ENCODE results near the gene PTPN5. TPM values are rescaled to one million over a fixed set of nuclear protein-coding genes. Genes with fewer than 3 reads are reported as not detected.

PTPN5 gene
- total RNA-seq, 1 donor from 2014 or later: 1.7 TPM

DNA sequence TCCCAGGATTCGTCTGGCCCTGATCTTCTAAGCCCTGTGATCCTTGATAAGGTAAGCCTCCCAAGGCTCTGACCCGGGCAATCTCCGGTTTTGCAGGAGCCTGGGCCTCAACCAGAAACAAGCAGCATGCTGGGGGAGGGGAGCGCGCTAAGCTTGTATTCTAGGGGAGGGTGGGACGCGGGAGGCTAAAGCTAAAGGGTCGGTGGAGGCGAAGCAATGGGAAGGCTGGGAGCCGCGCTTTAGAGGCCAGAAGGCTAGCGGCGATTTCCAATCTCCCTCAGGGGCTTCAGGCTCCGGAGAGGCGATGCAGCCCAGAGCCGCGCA, 753 bp downstream of the PTPN5 start:
- H3K4me3 Mint-ChIP-seq: peak overlapping the region; percentile 64
- DNase-seq (ENCODE audit: extremely low spot score, unreplicated experiment): no peak
- H3K27ac Mint-ChIP-seq: no peak overlapping the region
- TF ChIP-seq, protein P1, sequence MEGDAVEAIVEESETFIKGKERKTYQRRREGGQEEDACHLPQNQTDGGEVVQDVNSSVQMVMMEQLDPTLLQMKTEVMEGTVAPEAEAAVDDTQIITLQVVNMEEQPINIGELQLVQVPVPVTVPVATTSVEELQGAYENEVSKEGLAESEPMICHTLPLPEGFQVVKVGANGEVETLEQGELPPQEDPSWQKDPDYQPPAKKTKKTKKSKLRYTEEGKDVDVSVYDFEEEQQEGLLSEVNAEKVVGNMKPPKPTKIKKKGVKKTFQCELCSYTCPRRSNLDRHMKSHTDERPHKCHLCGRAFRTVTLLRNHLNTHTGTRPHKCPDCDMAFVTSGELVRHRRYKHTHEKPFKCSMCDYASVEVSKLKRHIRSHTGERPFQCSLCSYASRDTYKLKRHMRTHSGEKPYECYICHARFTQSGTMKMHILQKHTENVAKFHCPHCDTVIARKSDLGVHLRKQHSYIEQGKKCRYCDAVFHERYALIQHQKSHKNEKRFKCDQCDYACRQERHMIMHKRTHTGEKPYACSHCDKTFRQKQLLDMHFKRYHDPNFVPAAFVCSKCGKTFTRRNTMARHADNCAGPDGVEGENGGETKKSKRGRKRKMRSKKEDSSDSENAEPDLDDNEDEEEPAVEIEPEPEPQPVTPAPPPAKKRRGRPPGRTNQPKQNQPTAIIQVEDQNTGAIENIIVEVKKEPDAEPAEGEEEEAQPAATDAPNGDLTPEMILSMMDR (conservative IDR thresholded peaks at IDR 0.05): no peak
- peaks cover 88% of the 10 kb centered on the region for H3K27me3 Mint-ChIP-seq
- H3K36me3 Mint-ChIP-seq: no peaks in the 10 kb centered on the region
- H3K4me1 Mint-ChIP-seq (ENCODE audit: unreplicated experiment): peaks cover 5% of the 10 kb centered on the region
- no peaks in the 10 kb centered on the region for H3K9me3 Mint-ChIP-seq

DNA sequence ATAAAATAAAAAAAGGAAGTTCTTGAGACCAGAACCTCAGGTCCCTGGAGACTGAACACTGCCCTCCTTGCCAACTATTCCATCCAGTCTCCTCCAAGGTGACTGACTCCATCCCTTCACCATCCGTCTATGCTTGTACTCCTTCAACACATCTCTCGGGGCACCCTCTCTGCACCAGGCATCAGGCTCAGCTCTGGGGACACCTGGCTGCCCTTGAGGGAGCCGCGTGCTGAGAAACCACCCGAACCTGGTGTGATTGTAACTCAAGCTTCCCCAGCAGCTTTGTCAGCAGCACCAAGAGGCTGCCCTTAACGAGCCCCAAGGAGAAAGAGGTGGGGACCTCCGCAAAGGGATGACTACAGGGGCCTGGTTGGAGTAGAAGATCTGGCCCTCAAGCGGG, 1.7 kb downstream of the PTPN5 start:
- Mint-ChIP-seq H3K4me1 (ENCODE audit: unreplicated experiment) (peaks cover 5% of the 10 kb centered on the region), H3K27me3 (peaks cover 80% of the 10 kb centered on the region), H3K27ac (no peak overlapping the region), H3K9me3 (no peaks in the 10 kb centered on the region), H3K36me3 (no peaks in the 10 kb centered on the region), H3K4me3 (peak overlapping the region; percentile 64)
- TF ChIP-seq, protein P1 (conservative IDR thresholded peaks at IDR 0.05): no peak
- no peak for DNase-seq (ENCODE audit: extremely low spot score, unreplicated experiment)

DNA sequence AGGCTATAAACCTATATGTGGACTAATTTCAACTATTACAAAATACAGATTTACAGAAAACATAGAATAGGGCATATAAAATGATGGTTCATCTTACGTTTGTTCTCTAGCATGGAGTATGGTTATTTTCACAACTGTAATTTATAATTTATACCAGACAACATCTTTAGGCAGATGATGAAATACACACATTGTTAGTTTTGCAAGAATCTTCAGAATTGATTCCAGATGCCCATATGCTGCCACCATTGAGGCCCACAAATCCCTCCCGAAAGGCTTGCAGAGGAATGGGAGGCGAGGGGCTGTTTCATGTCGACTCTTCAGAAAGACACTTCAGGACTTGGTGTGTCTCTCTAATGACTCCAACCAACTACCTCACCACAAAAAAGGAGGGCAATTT, 6.2 kb downstream of the PTPN5 start:
- peaks cover 52% of the 10 kb centered on the region for H3K27me3 Mint-ChIP-seq
- no peaks in the 10 kb centered on the region for H3K9me3 Mint-ChIP-seq
- H3K27ac Mint-ChIP-seq: no peak overlapping the region
- no peaks in the 10 kb centered on the region for H3K36me3 Mint-ChIP-seq
- no peak overlapping the region for H3K4me3 Mint-ChIP-seq
- no peaks in the 10 kb centered on the region for H3K4me1 Mint-ChIP-seq (ENCODE audit: unreplicated experiment)
- no peak for DNase-seq (ENCODE audit: extremely low spot score, unreplicated experiment)
- TF ChIP-seq, protein P1 (conservative IDR thresholded peaks at IDR 0.05): no peak

DNA sequence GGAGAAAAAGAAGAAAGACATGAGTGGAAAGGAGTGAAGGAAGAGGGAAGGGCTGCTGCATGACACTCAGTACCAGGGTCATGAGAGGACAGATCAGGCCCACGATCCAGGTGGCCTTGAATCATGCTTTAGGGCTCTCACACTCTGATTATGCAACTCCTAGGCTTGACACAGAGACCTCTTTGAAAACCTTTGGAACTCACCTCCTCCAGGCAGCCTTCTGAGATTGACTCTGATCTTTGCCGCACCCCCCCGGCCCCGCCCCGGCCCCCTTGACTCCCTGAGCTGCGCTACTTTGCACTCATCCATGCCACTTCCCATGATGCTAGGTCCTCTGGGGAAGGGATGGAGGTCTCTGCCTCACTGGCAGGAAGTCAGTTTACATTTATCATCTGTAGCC, 10.7 kb downstream of the PTPN5 start:
- Mint-ChIP-seq H3K4me3 (no peak overlapping the region), H3K27me3 (peaks cover 17% of the 10 kb centered on the region), H3K4me1 (ENCODE audit: unreplicated experiment) (no peaks in the 10 kb centered on the region), H3K27ac (no peak overlapping the region), H3K9me3 (no peaks in the 10 kb centered on the region), H3K36me3 (no peaks in the 10 kb centered on the region)
- DNase-seq (ENCODE audit: extremely low spot score, unreplicated experiment): no peak
- TF ChIP-seq, protein P1 (conservative IDR thresholded peaks at IDR 0.05): no peak

DNA sequence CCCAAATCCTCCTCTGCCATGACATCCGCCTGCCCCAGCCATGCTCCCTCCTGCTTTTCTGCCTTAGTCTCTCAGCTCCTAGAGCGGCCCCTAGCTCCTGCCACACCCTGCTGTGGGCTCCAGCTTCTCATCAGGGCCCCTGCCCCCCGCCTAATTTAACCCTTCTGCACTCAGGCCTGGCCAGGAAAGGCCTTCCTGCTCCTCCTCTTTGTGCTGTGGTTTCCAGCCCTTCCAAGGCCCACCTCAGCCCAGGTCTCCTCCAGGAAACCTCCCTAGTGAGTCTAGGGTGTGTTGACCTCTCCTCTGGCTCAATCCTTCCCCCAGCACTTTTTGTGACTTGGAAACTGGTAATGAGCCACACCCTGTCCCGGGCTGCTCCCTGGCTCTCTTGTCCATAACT, 11.3 kb downstream of the PTPN5 start:
- Mint-ChIP-seq H3K27ac (no peak overlapping the region), H3K27me3 (peaks cover 15% of the 10 kb centered on the region), H3K36me3 (no peaks in the 10 kb centered on the region), H3K4me1 (ENCODE audit: unreplicated experiment) (no peaks in the 10 kb centered on the region), H3K9me3 (no peaks in the 10 kb centered on the region), H3K4me3 (no peak overlapping the region)
- TF ChIP-seq, protein P1 (conservative IDR thresholded peaks at IDR 0.05): no peak
- DNase-seq (ENCODE audit: extremely low spot score, unreplicated experiment): no peak

DNA sequence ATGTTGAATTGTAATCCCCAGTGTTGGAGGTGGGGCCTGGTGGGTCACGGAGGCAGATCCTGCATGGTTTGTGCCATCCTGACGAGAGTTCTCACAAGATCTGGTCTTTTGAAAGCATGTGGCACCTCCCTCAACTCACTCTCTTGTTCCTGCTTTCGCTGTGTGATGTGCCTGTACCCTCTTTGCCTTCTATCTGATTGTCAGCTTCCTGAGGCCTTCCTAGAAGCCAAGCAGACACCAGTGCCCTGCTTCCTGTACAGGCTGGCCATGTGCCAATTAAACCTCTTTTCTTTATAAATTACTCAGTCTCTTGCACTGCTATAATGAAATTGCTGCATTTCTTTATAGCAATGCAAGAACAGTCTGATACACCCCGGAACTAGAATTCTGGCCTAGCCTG, 13.1 kb downstream of the PTPN5 start:
- Mint-ChIP-seq H3K4me1 (ENCODE audit: unreplicated experiment) (no peaks in the 10 kb centered on the region), H3K36me3 (no peaks in the 10 kb centered on the region), H3K27me3 (peaks cover 8% of the 10 kb centered on the region), H3K9me3 (no peaks in the 10 kb centered on the region), H3K4me3 (no peak overlapping the region), H3K27ac (no peak overlapping the region)
- TF ChIP-seq, protein P1 (conservative IDR thresholded peaks at IDR 0.05): no peak
- DNase-seq (ENCODE audit: extremely low spot score, unreplicated experiment): no peak

Data from type B pancreatic cell (in vitro differentiated cells).